IPS DF 6.9 (cell line): ENCODE measurements around the gene UBE2O.

Experiments used
- DNase-seq: peaks from one replicate; pipeline ENCODE4 v3.0.0-alpha.2; 2013; ENCODE audit warnings: low read depth, low spot score
- H3K27ac ChIP-seq: one replicate; pipeline ENCODE4 v1.5.1; 2013; ENCODE audit warnings: low read length, control low read depth
- H3K27me3 ChIP-seq: 2 replicates; pipeline ENCODE4 v1.6.1; 2013; ENCODE audit warnings: mild to moderate bottlenecking, low read length; ENCODE audit not compliant: control insufficient read depth, insufficient read depth
- H3K36me3 ChIP-seq: 2 replicates; pipeline ENCODE4 v1.6.1; 2013; ENCODE audit warnings: low read length; ENCODE audit not compliant: control insufficient read depth, insufficient read depth
- H3K4me1 ChIP-seq: 2 replicates; pipeline ENCODE4 v1.6.1; 2013; ENCODE audit warnings: low read length; ENCODE audit not compliant: control insufficient read depth, insufficient read depth
- H3K4me3 ChIP-seq: 2 replicates; pipeline ENCODE4 v1.5.1; 2013; ENCODE audit warnings: mild to moderate bottlenecking, low read length
- H3K9me3 ChIP-seq: 2 replicates; pipeline ENCODE4 v1.6.1; 2013; ENCODE audit warnings: low read length, inconsistent platforms; ENCODE audit not compliant: control insufficient read depth, insufficient read depth
- WGBS: extraction: QIAGEN DNeasy Blood & Tissue Kit; methylation state at CpG from one replicate; pipeline ENCODE4 v1.1.7; 2013; ENCODE audit warnings: mixed read lengths, missing lambda C conversion rate; ENCODE audit not compliant: insufficient read length, insufficient coverage; 5-methylcytosine and 5-hydroxymethylcytosine counted together

Gene UBE2O

GRCh38 chr17:76437467-76438402, 15.2 kb downstream of the UBE2O start:
- H3K4me1 ChIP-seq = peaks cover 19% of the 10 kb centered on the region
- DNase-seq = no peak
- WGBS = no CpG with 5 or more reads among the region's 13 CpGs

GRCh38 chr17:76435751-76436150, 17.2 kb downstream of the UBE2O start:
- no peaks in the 10 kb centered on the region for H3K27me3 ChIP-seq
- peaks cover 6% of the 10 kb centered on the region for H3K4me1 ChIP-seq
- no peaks in the 10 kb centered on the region for H3K9me3 ChIP-seq
- DNase-seq = no peak
- no peaks in the 10 kb centered on the region for H3K36me3 ChIP-seq
- WGBS = no CpG with 5 or more reads among the region's 11 CpGs
- H3K4me3 ChIP-seq = no peak overlapping the region
- no peak overlapping the region for H3K27ac ChIP-seq

More at GRCh38 chr17:76437467-76438402, 15.2 kb downstream of the UBE2O start:
- Histone ChIP-seq H3K9me3 (no peaks in the 10 kb centered on the region), H3K4me3 (no peak overlapping the region), H3K27me3 (no peaks in the 10 kb centered on the region), H3K27ac (no peak overlapping the region), H3K36me3 (no peaks in the 10 kb centered on the region)

- no CpG with 5 or more reads among the region's 7 CpGs for WGBS
- Histone ChIP-seq H3K4me1 (peaks cover 3% of the 10 kb centered on the region; the same call in 1 of the 2 replicates), H3K9me3 (no peaks in the 10 kb centered on the region), H3K27me3 (no peaks in the 10 kb centered on the region), H3K36me3 (no peaks in the 10 kb centered on the region), H3K4me3 (no peak overlapping the region), H3K27ac (no peak overlapping the region)
- DNase-seq = no peak
These were observed 18.1 kb downstream of the UBE2O start for GRCh38 chr17:76434870-76435269.

GRCh38 chr17:76433693-76434092, 19.3 kb downstream of the UBE2O start:
- WGBS = no CpG with 5 or more reads among the region's 9 CpGs
- H3K4me1 ChIP-seq = peaks cover 3% of the 10 kb centered on the region; the same call in 1 of the 2 replicates
- H3K4me3 ChIP-seq = no peak overlapping the region
- no peak for DNase-seq
- no peaks in the 10 kb centered on the region for H3K36me3 ChIP-seq
- H3K27ac ChIP-seq = no peak overlapping the region
- no peaks in the 10 kb centered on the region for H3K27me3 ChIP-seq
- H3K9me3 ChIP-seq = no peaks in the 10 kb centered on the region

GRCh38 chr17:76432712-76433336, 20.1 kb downstream of the UBE2O start:
- H3K4me1 ChIP-seq = 0 out of 2 replicates have a peak, but pooled peaks cover 2% of the 10 kb centered on the region
- no peak for DNase-seq
- WGBS = no CpG with 5 or more reads among the region's 3 CpGs
- H3K36me3 ChIP-seq = no peaks in the 10 kb centered on the region
- H3K27me3 ChIP-seq = no peaks in the 10 kb centered on the region
- H3K27ac ChIP-seq = no peak overlapping the region
- H3K4me3 ChIP-seq = no peak overlapping the region
- no peaks in the 10 kb centered on the region for H3K9me3 ChIP-seq

- WGBS = no CpG with 5 or more reads among the region's 6 CpGs
- H3K27me3 ChIP-seq = no peaks in the 10 kb centered on the region
- DNase-seq = no peak
- H3K4me1 ChIP-seq = peaks cover 2% of the 10 kb centered on the region; the same call in 1 of the 2 replicates
- H3K4me3 ChIP-seq = no peak overlapping the region
- no peaks in the 10 kb centered on the region for H3K9me3 ChIP-seq
- no peak overlapping the region for H3K27ac ChIP-seq
- no peaks in the 10 kb centered on the region for H3K36me3 ChIP-seq
These were observed 20.9 kb downstream of the UBE2O start for GRCh38 chr17:76432004-76432403.

- Histone ChIP-seq H3K4me3 (no peak overlapping the region), H3K27ac (no peak overlapping the region), H3K9me3 (no peaks in the 10 kb centered on the region), H3K36me3 (no peaks in the 10 kb centered on the region), H3K4me1 (peaks cover 2% of the 10 kb centered on the region; the same call in 1 of the 2 replicates), H3K27me3 (no peaks in the 10 kb centered on the region)
- DNase-seq = no peak
- WGBS = no CpG with 5 or more reads among the region's 2 CpGs
These were observed 21.4 kb downstream of the UBE2O start for GRCh38 chr17:76431509-76431908.

- peaks cover 2% of the 10 kb centered on the region; the same call in 1 of the 2 replicates for H3K4me1 ChIP-seq
- WGBS = no CpG with 5 or more reads among the region's 1 CpG
- H3K36me3 ChIP-seq = no peaks in the 10 kb centered on the region
- H3K27ac ChIP-seq = no peak overlapping the region
- DNase-seq = no peak
- H3K9me3 ChIP-seq = no peaks in the 10 kb centered on the region
- H3K4me3 ChIP-seq = no peak overlapping the region
- H3K27me3 ChIP-seq = no peaks in the 10 kb centered on the region
These were observed 24.4 kb downstream of the UBE2O start for GRCh38 chr17:76428511-76428910.

- H3K27ac ChIP-seq = no peak overlapping the region
- H3K27me3 ChIP-seq = no peaks in the 10 kb centered on the region
- no peaks in the 10 kb centered on the region for H3K36me3 ChIP-seq
- peaks cover 2% of the 10 kb centered on the region; the same call in 1 of the 2 replicates for H3K4me1 ChIP-seq
- no peak overlapping the region for H3K4me3 ChIP-seq
- DNase-seq = no peak
- no peaks in the 10 kb centered on the region for H3K9me3 ChIP-seq
- no CpG with 5 or more reads among the region's 8 CpGs for WGBS
These were observed 25.3 kb downstream of the UBE2O start for GRCh38 chr17:76427501-76428231.

GRCh38 chr17:76426853-76427252, 26.1 kb downstream of the UBE2O start:
- no CpG with 5 or more reads among the region's 3 CpGs for WGBS
- H3K4me3 ChIP-seq = no peak overlapping the region

More at GRCh38 chr17:76426853-76427252, 26.1 kb downstream of the UBE2O start:
- DNase-seq = no peak
- Histone ChIP-seq H3K27me3 (no peaks in the 10 kb centered on the region), H3K36me3 (no peaks in the 10 kb centered on the region), H3K27ac (no peak overlapping the region), H3K4me1 (peaks cover 2% of the 10 kb centered on the region; the same call in 1 of the 2 replicates), H3K9me3 (no peaks in the 10 kb centered on the region)
